ENCODE results near the gene PRKAB1.

PRKAB1 gene

GRCh38 chr12:119676022-119676421 lies 8.1 kb downstream of the PRKAB1 start:
- no peak overlapping the region for H3K4me3 ChIP-seq (ENCODE audit: low read depth, low read length)
- TF ChIP-seq, protein P1, sequence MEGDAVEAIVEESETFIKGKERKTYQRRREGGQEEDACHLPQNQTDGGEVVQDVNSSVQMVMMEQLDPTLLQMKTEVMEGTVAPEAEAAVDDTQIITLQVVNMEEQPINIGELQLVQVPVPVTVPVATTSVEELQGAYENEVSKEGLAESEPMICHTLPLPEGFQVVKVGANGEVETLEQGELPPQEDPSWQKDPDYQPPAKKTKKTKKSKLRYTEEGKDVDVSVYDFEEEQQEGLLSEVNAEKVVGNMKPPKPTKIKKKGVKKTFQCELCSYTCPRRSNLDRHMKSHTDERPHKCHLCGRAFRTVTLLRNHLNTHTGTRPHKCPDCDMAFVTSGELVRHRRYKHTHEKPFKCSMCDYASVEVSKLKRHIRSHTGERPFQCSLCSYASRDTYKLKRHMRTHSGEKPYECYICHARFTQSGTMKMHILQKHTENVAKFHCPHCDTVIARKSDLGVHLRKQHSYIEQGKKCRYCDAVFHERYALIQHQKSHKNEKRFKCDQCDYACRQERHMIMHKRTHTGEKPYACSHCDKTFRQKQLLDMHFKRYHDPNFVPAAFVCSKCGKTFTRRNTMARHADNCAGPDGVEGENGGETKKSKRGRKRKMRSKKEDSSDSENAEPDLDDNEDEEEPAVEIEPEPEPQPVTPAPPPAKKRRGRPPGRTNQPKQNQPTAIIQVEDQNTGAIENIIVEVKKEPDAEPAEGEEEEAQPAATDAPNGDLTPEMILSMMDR (IDR thresholded peaks at IDR 0.05; ENCODE audit: low read depth, low read length): no peak
- in situ Hi-C loops (cut with HindIII; ENCODE audit: low sequenced_read_pairs): no loop called here
- no peak for DNase-seq (ENCODE audit: low read depth, low spot score)

DNA sequence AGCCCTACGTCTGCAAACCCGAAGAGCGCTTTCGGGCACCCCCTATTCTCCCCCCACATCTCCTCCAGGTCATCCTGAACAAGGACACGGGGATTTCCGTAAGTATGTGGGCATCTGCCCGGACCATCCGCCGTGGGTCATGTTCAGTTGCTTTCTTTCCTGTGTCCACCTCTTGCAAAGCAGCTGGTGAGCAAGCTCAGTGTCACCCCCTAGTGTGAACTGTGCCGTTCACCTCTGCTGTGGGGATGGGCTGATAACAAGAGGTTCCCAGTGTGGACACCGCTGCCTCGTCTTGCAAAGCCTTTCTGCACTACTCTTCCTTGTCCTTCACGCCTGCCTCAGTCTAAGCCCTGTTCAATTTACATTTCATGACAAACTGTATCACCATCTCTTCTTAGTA lies 8.6 kb downstream of the PRKAB1 start:
- in situ Hi-C loops (cut with HindIII; ENCODE audit: low sequenced_read_pairs): no loop called here
- no peak for DNase-seq (ENCODE audit: low read depth, low spot score)
- TF ChIP-seq, protein P1 (IDR thresholded peaks at IDR 0.05; ENCODE audit: low read depth, low read length): no peak
- H3K4me3 ChIP-seq (ENCODE audit: low read depth, low read length): no peak overlapping the region

DNA sequence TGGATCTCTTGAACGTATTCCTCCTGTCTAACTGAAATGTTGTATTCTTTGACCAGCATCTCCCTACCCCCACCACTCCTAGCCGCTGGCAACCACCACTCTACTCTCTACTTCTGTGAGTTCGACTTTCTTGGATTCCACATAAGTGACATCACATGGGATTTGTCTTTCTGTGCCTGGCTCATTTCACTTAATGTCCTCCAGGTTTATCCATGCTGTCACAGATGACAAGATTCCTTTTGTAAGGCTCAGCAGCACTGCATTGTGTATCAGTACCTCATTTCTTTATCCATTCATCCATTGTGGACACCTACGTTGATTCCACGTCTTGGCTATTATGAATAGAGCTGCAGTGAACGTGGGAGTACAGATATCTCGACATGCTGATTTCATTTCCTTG lies 10.5 kb downstream of the PRKAB1 start:
- DNase-seq (ENCODE audit: low read depth, low spot score): no peak
- TF ChIP-seq, protein P1 (IDR thresholded peaks at IDR 0.05; ENCODE audit: low read depth, low read length): no peak
- in situ Hi-C loops (cut with HindIII; ENCODE audit: low sequenced_read_pairs): no loop called here
- no peak overlapping the region for H3K4me3 ChIP-seq (ENCODE audit: low read depth, low read length)

DNA sequence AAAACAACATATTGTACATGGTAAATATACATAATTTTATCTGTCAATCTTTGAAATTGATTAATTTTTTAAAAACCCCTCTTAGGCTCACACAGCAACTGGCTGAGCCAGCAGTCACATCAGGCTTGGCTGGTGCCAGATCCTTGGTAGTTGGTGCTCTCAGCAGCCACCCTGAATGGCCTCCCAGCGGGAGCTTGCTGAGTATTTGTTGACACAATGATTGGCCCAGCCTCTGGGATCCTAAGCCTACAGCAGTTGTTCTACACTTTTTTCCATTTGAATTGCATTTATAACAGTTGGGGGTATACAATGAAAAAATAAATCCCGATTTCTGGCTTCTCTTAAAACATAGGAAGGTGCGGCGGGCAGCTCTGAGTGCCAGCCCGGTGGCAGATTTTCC lies 11.1 kb downstream of the PRKAB1 start:
- peak; percentile 48 for DNase-seq (ENCODE audit: low read depth, low spot score)
- H3K4me3 ChIP-seq (ENCODE audit: low read depth, low read length): no peak overlapping the region
- in situ Hi-C loops (cut with HindIII; ENCODE audit: low sequenced_read_pairs): no loop called here
- TF ChIP-seq, protein P1 (IDR thresholded peaks at IDR 0.05; ENCODE audit: low read depth, low read length): no peak

- in situ Hi-C loops (cut with HindIII; ENCODE audit: low sequenced_read_pairs): no loop called here
Observed at GRCh38 chr12:119679490-119679889, 11.6 kb downstream of the PRKAB1 start.

DNA sequence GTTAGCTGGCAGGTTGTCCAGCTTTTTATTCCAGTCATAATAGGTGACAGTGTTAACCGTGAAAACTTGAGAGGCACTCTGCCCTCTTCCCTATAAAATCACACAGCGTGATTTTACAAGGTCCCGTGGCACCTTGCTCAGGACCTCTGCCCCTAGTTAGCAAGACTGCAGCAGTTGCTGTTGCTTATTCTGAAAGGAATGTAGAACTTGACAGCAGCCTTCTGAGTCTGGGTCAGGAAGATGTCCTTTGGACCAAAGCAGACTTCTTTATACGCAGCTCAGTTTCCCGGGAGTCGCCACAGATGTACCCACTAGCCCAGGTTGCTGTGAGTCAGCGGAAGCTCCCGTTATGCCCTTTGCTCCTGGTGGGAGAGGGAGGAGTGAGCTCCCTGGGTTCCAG lies 13.2 kb downstream of the PRKAB1 start:
- TF ChIP-seq, protein P1 (IDR thresholded peaks at IDR 0.05; ENCODE audit: low read depth, low read length): no peak
- in situ Hi-C loops (cut with HindIII; ENCODE audit: low sequenced_read_pairs): no loop called here
- DNase-seq (ENCODE audit: low read depth, low spot score): no peak
- H3K4me3 ChIP-seq (ENCODE audit: low read depth, low read length): no peak overlapping the region

More at GRCh38 chr12:119679490-119679889, 11.6 kb downstream of the PRKAB1 start:
- TF ChIP-seq, protein P1 (IDR thresholded peaks at IDR 0.05; ENCODE audit: low read depth, low read length): no peak
- H3K4me3 ChIP-seq (ENCODE audit: low read depth, low read length): no peak overlapping the region
- DNase-seq (ENCODE audit: low read depth, low spot score): no peak

Measured in astrocyte of the spinal cord (primary cell).